AG04450 (cell line): Measurements from ENCODE around the gene SLC49A3. TPM values are rescaled to one million over a fixed set of nuclear protein-coding genes. Genes with fewer than 3 reads are reported as not detected.

Experiments
- CTCF ChIA-PET: fragments of 300-600, 350-600 bp; formaldehyde crosslinking; extraction: SDS; loops from one replicate; lab custom pipeline; 2022; ENCODE audit warnings: antibody characterized with exemption, inconsistent platforms; lab: Charles Lee
- POLR2A ChIA-PET: fragments of 350-600 bp; formaldehyde crosslinking; extraction: SDS; loops from one replicate; lab custom pipeline; 2021; ENCODE audit warnings: antibody characterized with exemption, inconsistent platforms; lab: Yijun Ruan, JAX
- DNase-seq: peaks from one replicate; pipeline ENCODE4 v3.0.0-alpha.2; 2011; ENCODE audit warnings: low read depth, low spot score
- H3K27ac ChIP-seq: one replicate; pipeline ENCODE4 v1.5.1; 2012; ENCODE audit warnings: low read depth, low read length, control low read depth
- H3K27me3 ChIP-seq: one replicate; pipeline ENCODE4 v1.6.0; 2012; ENCODE audit warnings: low read length; ENCODE audit not compliant: control insufficient read depth, insufficient read depth
- H3K4me3 ChIP-seq: 2 replicates; pipeline ENCODE4 v1.5.1; 2011; ENCODE audit warnings: mild to moderate bottlenecking, low read depth, low read length, control low read depth
- H3K9me3 ChIP-seq: 2 replicates; pipeline ENCODE4 v1.5.1; 2012; ENCODE audit warnings: low read length; ENCODE audit not compliant: control insufficient read depth, insufficient read depth
- polyA plus RNA-seq: library from polyadenylated mRNA; depleted of rRNA; stranded (reverse); fragments of >200 nt; gene quantifications from 2 replicates; pipeline ENCODE4 v1.2.3, GENCODE V29; 2011
- TF ChIP-seq, protein P1 (sequence below): IDR thresholded peaks from 2 replicates; pipeline ENCODE4 v1.5.1; 2011; ENCODE audit warnings: low read depth, low read length, control low read depth, inconsistent platforms

Gene SLC49A3
- polyA plus RNA-seq, 1 experiment = not detected

DNA sequence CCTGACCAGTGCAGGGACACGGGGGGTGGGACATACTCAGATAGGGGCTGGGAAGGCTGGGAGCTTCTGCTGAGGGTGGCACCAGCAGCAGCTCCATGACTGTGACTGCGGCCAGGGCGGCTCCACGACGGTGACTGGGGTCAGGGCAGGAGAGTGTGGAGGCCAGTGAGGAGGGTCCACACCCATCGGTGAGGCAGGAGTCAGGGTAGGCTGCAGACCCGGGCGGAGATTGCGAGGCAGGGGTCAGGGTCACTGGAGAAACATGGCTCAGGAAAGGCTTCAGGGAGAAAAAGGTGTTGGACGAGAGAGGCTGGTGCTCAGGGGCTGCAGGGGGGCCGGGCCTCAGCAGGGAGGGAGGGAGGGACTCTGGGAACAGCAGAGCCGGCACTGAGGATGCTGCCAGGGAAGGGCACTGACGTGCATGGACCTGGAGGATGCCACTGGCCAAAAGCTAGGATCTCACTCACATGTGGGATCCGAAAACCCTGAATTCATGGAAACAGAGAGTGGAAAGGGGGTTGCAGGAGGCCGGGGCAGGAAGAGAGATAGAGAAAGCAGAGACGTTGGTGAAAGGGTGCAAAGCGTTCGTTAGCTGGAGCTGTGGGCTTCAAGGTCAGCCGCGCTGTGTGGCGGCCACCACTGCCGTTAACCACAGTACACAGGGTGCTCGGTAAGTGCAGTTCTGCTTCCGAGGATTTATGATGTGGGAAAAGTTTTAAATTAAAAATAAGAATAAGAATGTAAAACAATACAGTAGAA, 36.9 kb downstream of the SLC49A3 start:
- TF ChIP-seq, protein P1, sequence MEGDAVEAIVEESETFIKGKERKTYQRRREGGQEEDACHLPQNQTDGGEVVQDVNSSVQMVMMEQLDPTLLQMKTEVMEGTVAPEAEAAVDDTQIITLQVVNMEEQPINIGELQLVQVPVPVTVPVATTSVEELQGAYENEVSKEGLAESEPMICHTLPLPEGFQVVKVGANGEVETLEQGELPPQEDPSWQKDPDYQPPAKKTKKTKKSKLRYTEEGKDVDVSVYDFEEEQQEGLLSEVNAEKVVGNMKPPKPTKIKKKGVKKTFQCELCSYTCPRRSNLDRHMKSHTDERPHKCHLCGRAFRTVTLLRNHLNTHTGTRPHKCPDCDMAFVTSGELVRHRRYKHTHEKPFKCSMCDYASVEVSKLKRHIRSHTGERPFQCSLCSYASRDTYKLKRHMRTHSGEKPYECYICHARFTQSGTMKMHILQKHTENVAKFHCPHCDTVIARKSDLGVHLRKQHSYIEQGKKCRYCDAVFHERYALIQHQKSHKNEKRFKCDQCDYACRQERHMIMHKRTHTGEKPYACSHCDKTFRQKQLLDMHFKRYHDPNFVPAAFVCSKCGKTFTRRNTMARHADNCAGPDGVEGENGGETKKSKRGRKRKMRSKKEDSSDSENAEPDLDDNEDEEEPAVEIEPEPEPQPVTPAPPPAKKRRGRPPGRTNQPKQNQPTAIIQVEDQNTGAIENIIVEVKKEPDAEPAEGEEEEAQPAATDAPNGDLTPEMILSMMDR = no peak
- Histone ChIP-seq H3K9me3 (peaks cover 78% of the 10 kb centered on the region), H3K27me3 (peaks cover 14% of the 10 kb centered on the region), H3K4me3 (no peak overlapping the region), H3K27ac (no peak overlapping the region)
- CTCF ChIA-PET = no interaction called here
- POLR2A ChIA-PET = no interaction called here
- no peak for DNase-seq

GRCh38 chr4:650951-651883, 37.7 kb downstream of the SLC49A3 start:
- TF ChIP-seq, protein P1 = no peak
- H3K27ac ChIP-seq = no peak overlapping the region
- H3K9me3 ChIP-seq = peaks cover 79% of the 10 kb centered on the region
- POLR2A ChIA-PET = no interaction called here
- no peak overlapping the region for H3K4me3 ChIP-seq
- H3K27me3 ChIP-seq = peaks cover 14% of the 10 kb centered on the region
- no peak for DNase-seq
- CTCF ChIA-PET = no interaction called here

DNA sequence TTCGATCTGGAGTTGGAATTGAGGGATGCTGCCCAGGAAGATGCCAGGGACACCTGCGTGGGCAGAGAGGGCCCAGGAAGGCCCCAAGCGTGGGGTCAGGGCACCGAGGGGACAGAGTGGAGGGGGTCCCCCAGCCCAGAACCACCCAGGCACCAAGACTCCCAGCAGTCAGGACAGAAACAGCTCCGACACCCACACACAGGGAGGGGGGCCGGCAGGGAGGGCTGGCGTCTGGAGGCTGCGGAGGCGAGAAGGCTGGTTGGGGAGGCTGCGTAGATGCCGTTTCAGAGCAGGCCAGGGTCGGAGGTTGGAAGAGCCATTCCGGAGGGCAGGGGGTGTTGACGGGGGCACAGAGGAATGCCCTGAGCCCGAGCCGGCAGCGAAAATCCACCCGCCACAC, 38.5 kb downstream of the SLC49A3 start:
- Histone ChIP-seq H3K27ac (no peak overlapping the region), H3K27me3 (peaks cover 14% of the 10 kb centered on the region), H3K9me3 (peaks cover 73% of the 10 kb centered on the region), H3K4me3 (no peak overlapping the region)
- POLR2A ChIA-PET = no interaction called here
- CTCF ChIA-PET = no interaction called here
- TF ChIP-seq, protein P1 = no peak
- DNase-seq = no peak

GRCh38 chr4:649751-650310, 39.1 kb downstream of the SLC49A3 start:
- peaks cover 14% of the 10 kb centered on the region for H3K27me3 ChIP-seq
- TF ChIP-seq, protein P1 = no peak
- ChIA-PET POLR2A (no interaction called here), CTCF (no interaction called here)
- H3K4me3 ChIP-seq = no peak overlapping the region
- H3K27ac ChIP-seq = no peak overlapping the region
- H3K9me3 ChIP-seq = peaks cover 67% of the 10 kb centered on the region
- no peak for DNase-seq
